Stimulated activated CD8-positive, alpha-beta memory T cell treated with anti-CD3 and anti-CD28 coated beads, Interleukin-7, amount 100 ng/mL, for 24 hours (primary cell): ENCODE data around the gene DDX10.
"Not testable (repeated sequence)": the region's sequence is repeated elsewhere in the genome, so short reads cannot be mapped to it uniquely, and the experiment has no call there.

Experiments used
- DNase-seq: peaks from one replicate; pipeline ENCODE4 v3.0.0-alpha.2; 2020; ENCODE audit warnings: low read depth

The DDX10 gene

GRCh38 chr11:108715239-108715638, 50.4 kb downstream of the DDX10 start:
- no peak for DNase-seq

GRCh38 chr11:108718466-108718865, 53.6 kb downstream of the DDX10 start:
- DNase-seq = no peak

- DNase-seq = no peak
These were observed 60.3 kb downstream of the DDX10 start for GRCh38 chr11:108724974-108725689.

- no peak for DNase-seq
These were observed 61.4 kb downstream of the DDX10 start for GRCh38 chr11:108726077-108726800.

- DNase-seq = no peak
These were observed 62.8 kb downstream of the DDX10 start for GRCh38 chr11:108727665-108728064.

- DNase-seq = no peak
These were observed 64.5 kb downstream of the DDX10 start for GRCh38 chr11:108729227-108729871.

GRCh38 chr11:108732395-108732794, 67.5 kb downstream of the DDX10 start:
- no peak for DNase-seq

GRCh38 chr11:108733479-108734116, 68.7 kb downstream of the DDX10 start:
- DNase-seq = no peak

- no peak for DNase-seq
These were observed 69.4 kb downstream of the DDX10 start for GRCh38 chr11:108734283-108734682.

GRCh38 chr11:108734956-108735559, 70.2 kb downstream of the DDX10 start:
- no peak for DNase-seq

GRCh38 chr11:108740132-108740531, 75.3 kb downstream of the DDX10 start:
- DNase-seq = not testable (repeated sequence)

- no peak for DNase-seq
These were observed 79.0 kb downstream of the DDX10 start for GRCh38 chr11:108743851-108744250.

- no peak for DNase-seq
These were observed 84.1 kb downstream of the DDX10 start for GRCh38 chr11:108748968-108749367.

- DNase-seq = no peak
These were observed 86.6 kb downstream of the DDX10 start for GRCh38 chr11:108751444-108751843.

- DNase-seq = no peak
These were observed 87.5 kb downstream of the DDX10 start for GRCh38 chr11:108752297-108752751.

- no peak for DNase-seq
These were observed 90.2 kb downstream of the DDX10 start for GRCh38 chr11:108754901-108755625.

- no peak for DNase-seq
These were observed 92.8 kb downstream of the DDX10 start for GRCh38 chr11:108757630-108758029.

GRCh38 chr11:108758458-108758857, 93.6 kb downstream of the DDX10 start:
- no peak for DNase-seq

GRCh38 chr11:108766596-108767173, 101.8 kb downstream of the DDX10 start:
- no peak for DNase-seq

GRCh38 chr11:108768370-108768769, 103.5 kb downstream of the DDX10 start:
- DNase-seq = no peak

- DNase-seq = no peak
These were observed 104.1 kb downstream of the DDX10 start for GRCh38 chr11:108768964-108769363.
